Natural killer cell treated with Interleukin-12 subunit alpha and Interleukin-12 subunit beta and Interleukin-15 and Interleukin-18, amount 100 ng/mL, for 72 hours (primary cell): Measurements from ENCODE around the gene MAP3K12. TPM values are rescaled to one million over a fixed set of nuclear protein-coding genes. Genes with fewer than 3 reads are reported as not detected.

Source experiments
- ATAC-seq, 2 donors: fragments of 150-1000 bp; cut with Tn5 transposase in 1 of 2; sonication (Bioruptor Pico), chemical (Tn5 transposase) in 1 of 2; 2 replicates each; pipeline ENCODE4 v1.10.0; 2021
- DNase-seq: peaks from one replicate; pipeline ENCODE4 v3.0.0; 2022; ENCODE audit warnings: low spot score
- H3K27ac Mint-ChIP-seq, 2 donors: 1 replicate in 1 of 2; 2 replicates in 1 of 2; pipeline ENCODE4 v1.8.0; 2022; ENCODE audit warnings: mixed read lengths in 2 of 2, mild to moderate bottlenecking in 1 of 2, moderate library complexity in 1 of 2
- H3K27me3 Mint-ChIP-seq, 2 donors: 1 replicate in 1 of 2; 2 replicates in 1 of 2; pipeline ENCODE4 v1.8.0; 2022; ENCODE audit warnings: mixed read lengths in 2 of 2
- H3K36me3 Mint-ChIP-seq: one replicate; pipeline ENCODE4 v1.8.0; 2022; ENCODE audit warnings: mixed read lengths
- H3K4me1 Mint-ChIP-seq, 2 donors: 1 replicate in 1 of 2; 2 replicates in 1 of 2; pipeline ENCODE4 v1.8.0; 2022; ENCODE audit warnings: low read depth in 2 of 2, mixed read lengths in 2 of 2, mild to moderate bottlenecking in 1 of 2
- H3K4me3 Mint-ChIP-seq: one replicate; pipeline ENCODE4 v1.8.0; 2022; ENCODE audit warnings: mixed read lengths
- H3K9me3 Mint-ChIP-seq: 2 replicates; pipeline ENCODE4 v1.8.0; 2022; ENCODE audit warnings: mixed read lengths
- total RNA-seq, 2 donors: library from RNA; stranded (reverse); gene quantifications; one replicate each; pipeline ENCODE4 v1.2.3, GENCODE V29; 2022

The MAP3K12 gene
- total RNA-seq, 2 donors from 2014 or later = 13.1 to 13.3 TPM

- ATAC-seq = no peak
- H3K4me1 Mint-ChIP-seq = peaks cover 7 to 24% of the 10 kb centered on the region in 2 donors
- H3K27ac Mint-ChIP-seq = no peak overlapping the region
- H3K27me3 Mint-ChIP-seq = no peaks in the 10 kb centered on the region
- peaks cover 20% of the 10 kb centered on the region for H3K36me3 Mint-ChIP-seq
- DNase-seq = no peak
- H3K9me3 Mint-ChIP-seq = no peaks in the 10 kb centered on the region
- H3K4me3 Mint-ChIP-seq = no peak overlapping the region
Measured at GRCh38 chr12:53480491-53481442, 18.5 kb downstream of the MAP3K12 start.

- Mint-ChIP-seq H3K27me3 (no peaks in the 10 kb centered on the region), H3K36me3 (peaks cover 30% of the 10 kb centered on the region), H3K27ac (peak overlapping the region in 1 of 2 donors; percentile 35), H3K4me3 (no peak overlapping the region), H3K4me1 (peaks cover 16 to 31% of the 10 kb centered on the region in 2 donors), H3K9me3 (no peaks in the 10 kb centered on the region)
- no peak for ATAC-seq
- DNase-seq = no peak
Measured at GRCh38 chr12:53479331-53479730, 19.9 kb downstream of the MAP3K12 start.

- peak overlapping the region in 1 of 2 donors; percentile 35 for H3K27ac Mint-ChIP-seq
Measured at GRCh38 chr12:53478865-53479264, 20.4 kb downstream of the MAP3K12 start.

GRCh38 chr12:53476769-53477209 lies 22.5 kb downstream of the MAP3K12 start:
- H3K27ac Mint-ChIP-seq = peak overlapping the region in 1 of 2 donors; percentile 38
- DNase-seq (no peak), ATAC-seq (no peak)
- H3K36me3 Mint-ChIP-seq = peaks cover 48% of the 10 kb centered on the region
- no peaks in the 10 kb centered on the region for H3K27me3 Mint-ChIP-seq
- no peak overlapping the region for H3K4me3 Mint-ChIP-seq
- peaks cover 26 to 32% of the 10 kb centered on the region in 2 donors for H3K4me1 Mint-ChIP-seq
- H3K9me3 Mint-ChIP-seq = no peaks in the 10 kb centered on the region

More at GRCh38 chr12:53478865-53479264, 20.4 kb downstream of the MAP3K12 start:
- DNase-seq = no peak
- H3K4me3 Mint-ChIP-seq = no peak overlapping the region
- H3K9me3 Mint-ChIP-seq = no peaks in the 10 kb centered on the region
- H3K27me3 Mint-ChIP-seq = no peaks in the 10 kb centered on the region
- ATAC-seq = no peak
- peaks cover 21 to 30% of the 10 kb centered on the region in 2 donors for H3K4me1 Mint-ChIP-seq
- H3K36me3 Mint-ChIP-seq = peaks cover 35% of the 10 kb centered on the region

- Mint-ChIP-seq H3K9me3 (no peaks in the 10 kb centered on the region), H3K27me3 (no peaks in the 10 kb centered on the region), H3K4me1 (peaks cover 27 to 43% of the 10 kb centered on the region in 2 donors), H3K36me3 (peaks cover 56% of the 10 kb centered on the region), H3K4me3 (peak overlapping the region; percentile 17), H3K27ac (peak overlapping the region; percentile 48 to 80)
- DNase-seq (no peak), ATAC-seq (no peak)
Measured at GRCh38 chr12:53474819-53475218, 24.4 kb downstream of the MAP3K12 start.

- Mint-ChIP-seq H3K27ac (peak overlapping the region; percentile 48 to 80), H3K27me3 (no peaks in the 10 kb centered on the region), H3K9me3 (no peaks in the 10 kb centered on the region), H3K4me3 (no peak overlapping the region), H3K4me1 (peaks cover 27 to 43% of the 10 kb centered on the region in 2 donors), H3K36me3 (peaks cover 49% of the 10 kb centered on the region)
- ATAC-seq (no peak), DNase-seq (no peak)
Measured at GRCh38 chr12:53474077-53474476, 25.2 kb downstream of the MAP3K12 start.

GRCh38 chr12:53472056-53472582 lies 27.1 kb downstream of the MAP3K12 start:
- peaks cover 65% of the 10 kb centered on the region for H3K36me3 Mint-ChIP-seq
- H3K4me3 Mint-ChIP-seq = no peak overlapping the region
- ATAC-seq (no peak), DNase-seq (no peak)
- peak overlapping the region; percentile 18 to 60 for H3K27ac Mint-ChIP-seq
- H3K4me1 Mint-ChIP-seq = peaks cover 31 to 56% of the 10 kb centered on the region in 2 donors
- no peaks in the 10 kb centered on the region for H3K27me3 Mint-ChIP-seq
- no peaks in the 10 kb centered on the region for H3K9me3 Mint-ChIP-seq

- ATAC-seq = no peak
- peak overlapping the region in 1 of 2 donors; percentile 24 for H3K27ac Mint-ChIP-seq
- H3K4me1 Mint-ChIP-seq = peaks cover 32 to 51% of the 10 kb centered on the region in 2 donors
Measured at GRCh38 chr12:53468282-53468681, 31.0 kb downstream of the MAP3K12 start.

GRCh38 chr12:53467880-53468279 lies 31.4 kb downstream of the MAP3K12 start:
- peaks cover 65% of the 10 kb centered on the region for H3K36me3 Mint-ChIP-seq
- no peak overlapping the region for H3K27ac Mint-ChIP-seq
- H3K4me1 Mint-ChIP-seq = peaks cover 35 to 51% of the 10 kb centered on the region in 2 donors
- ATAC-seq (no peak), DNase-seq (no peak)
- no peaks in the 10 kb centered on the region for H3K9me3 Mint-ChIP-seq
- no peak overlapping the region for H3K4me3 Mint-ChIP-seq
- H3K27me3 Mint-ChIP-seq = no peaks in the 10 kb centered on the region

More at GRCh38 chr12:53468282-53468681, 31.0 kb downstream of the MAP3K12 start:
- no peaks in the 10 kb centered on the region for H3K9me3 Mint-ChIP-seq
- H3K27me3 Mint-ChIP-seq = no peaks in the 10 kb centered on the region
- H3K4me3 Mint-ChIP-seq = no peak overlapping the region
- H3K36me3 Mint-ChIP-seq = peaks cover 61% of the 10 kb centered on the region
- no peak for DNase-seq

- no peak overlapping the region for H3K4me3 Mint-ChIP-seq
- H3K27ac Mint-ChIP-seq = peak overlapping the region in 1 of 2 donors; percentile 28
Measured at GRCh38 chr12:53467082-53467481, 32.2 kb downstream of the MAP3K12 start.

GRCh38 chr12:53466640-53467039 lies 32.6 kb downstream of the MAP3K12 start:
- H3K27ac Mint-ChIP-seq = peak overlapping the region in 1 of 2 donors; percentile 28
- H3K36me3 Mint-ChIP-seq = peaks cover 62% of the 10 kb centered on the region
- H3K9me3 Mint-ChIP-seq = no peaks in the 10 kb centered on the region
- H3K27me3 Mint-ChIP-seq = no peaks in the 10 kb centered on the region
- no peak for ATAC-seq
- peaks cover 28 to 46% of the 10 kb centered on the region in 2 donors for H3K4me1 Mint-ChIP-seq
- H3K4me3 Mint-ChIP-seq = no peak overlapping the region
- no peak for DNase-seq

More at GRCh38 chr12:53467082-53467481, 32.2 kb downstream of the MAP3K12 start:
- ATAC-seq (no peak), DNase-seq (no peak)
- H3K36me3 Mint-ChIP-seq = peaks cover 66% of the 10 kb centered on the region
- peaks cover 31 to 50% of the 10 kb centered on the region in 2 donors for H3K4me1 Mint-ChIP-seq
- no peaks in the 10 kb centered on the region for H3K27me3 Mint-ChIP-seq
- no peaks in the 10 kb centered on the region for H3K9me3 Mint-ChIP-seq

GRCh38 chr12:53465679-53466078 lies 33.6 kb downstream of the MAP3K12 start:
- Mint-ChIP-seq H3K27ac (peak overlapping the region in 1 of 2 donors; percentile 57), H3K4me3 (no peak overlapping the region)
- no peak for ATAC-seq

GRCh38 chr12:53464685-53465418 lies 34.4 kb downstream of the MAP3K12 start:
- Mint-ChIP-seq H3K4me3 (no peak overlapping the region), H3K27me3 (no peaks in the 10 kb centered on the region), H3K9me3 (no peaks in the 10 kb centered on the region), H3K27ac (no peak overlapping the region), H3K36me3 (peaks cover 69% of the 10 kb centered on the region), H3K4me1 (peaks cover 37 to 49% of the 10 kb centered on the region in 2 donors)
- ATAC-seq (no peak), DNase-seq (no peak)

More at GRCh38 chr12:53465679-53466078, 33.6 kb downstream of the MAP3K12 start:
- Mint-ChIP-seq H3K36me3 (peaks cover 62% of the 10 kb centered on the region), H3K27me3 (no peaks in the 10 kb centered on the region), H3K4me1 (peaks cover 30 to 44% of the 10 kb centered on the region in 2 donors), H3K9me3 (no peaks in the 10 kb centered on the region)
- no peak for DNase-seq
